HG02571 (cell line): ENCODE data around the gene TMEM51.

ENCODE experiments used
- ATAC-seq: cut with Tn5 transposase; IDR thresholded peaks from one replicate; pipeline ENCODE4 v1.9.1; 2021; ENCODE audit warnings: mild to moderate bottlenecking, moderate library complexity; ENCODE audit not compliant: unreplicated experiment

TMEM51 gene

GRCh38 chr1:15152318-15153183, 996 bp upstream of the TMEM51 start:
- ATAC-seq, result no peak

DNA sequence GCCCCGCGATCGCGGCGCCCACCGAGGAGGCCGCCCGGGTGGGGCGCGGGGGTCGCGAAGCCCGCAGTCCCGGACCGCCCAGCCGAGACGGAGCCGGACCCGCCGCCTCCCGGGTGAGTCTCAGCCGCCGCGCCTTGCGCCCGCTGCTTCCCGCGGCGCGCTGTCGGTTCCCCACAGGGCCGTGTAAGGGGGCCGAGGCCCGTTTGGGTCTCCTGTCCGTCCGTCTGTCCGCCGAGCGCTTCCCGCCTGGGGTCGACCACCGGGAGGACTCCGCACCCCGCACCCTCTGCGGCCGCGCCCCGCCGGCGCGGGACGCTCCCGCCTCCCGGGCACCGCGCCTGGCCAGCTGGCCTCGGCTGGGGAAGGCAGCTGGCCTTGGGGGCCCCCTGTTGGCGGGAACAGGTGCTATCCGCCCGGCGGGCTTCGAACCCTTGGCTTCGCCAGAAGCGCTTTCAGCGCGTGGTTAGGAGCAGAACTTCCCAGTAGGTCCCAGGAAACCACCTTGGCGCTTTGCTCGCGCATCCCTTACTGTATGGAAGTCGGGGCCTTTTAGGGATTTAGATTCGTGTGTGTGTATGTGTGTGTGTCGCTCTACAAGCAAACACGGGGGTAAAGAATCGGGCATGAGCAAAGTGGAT, 414 bp downstream of the TMEM51 start:
- ATAC-seq, result no peak

DNA sequence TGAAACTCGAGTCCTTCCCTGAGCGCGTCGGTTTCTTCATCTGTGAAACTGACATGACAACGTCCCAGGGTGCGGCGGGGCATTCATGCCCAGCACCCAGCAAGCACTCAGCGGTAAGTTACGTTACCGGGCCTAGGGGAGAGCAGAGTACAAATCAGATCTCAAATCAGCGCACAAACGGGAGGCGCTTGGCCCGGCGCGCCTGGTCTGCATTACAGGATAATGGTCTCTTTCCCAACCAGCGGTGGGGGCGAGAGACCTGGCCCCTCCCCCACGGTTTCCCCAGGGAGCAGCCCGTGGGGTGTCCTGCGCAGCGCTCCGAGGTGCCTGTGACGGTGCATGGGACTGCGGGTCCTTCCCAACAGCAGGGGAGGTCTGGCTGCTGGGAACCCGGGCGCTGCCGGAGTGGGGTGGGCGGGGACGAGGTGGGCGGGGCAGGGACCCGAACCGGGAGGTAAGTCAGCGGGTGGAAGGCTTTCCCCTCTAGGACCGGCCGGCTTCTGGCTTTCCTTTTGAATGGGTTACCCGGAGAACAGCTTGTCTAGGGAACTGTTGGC, 1.0 kb downstream of the TMEM51 start:
- no peak for ATAC-seq

GRCh38 chr1:15155191-15155590, 1.6 kb downstream of the TMEM51 start:
- no peak for ATAC-seq

DNA sequence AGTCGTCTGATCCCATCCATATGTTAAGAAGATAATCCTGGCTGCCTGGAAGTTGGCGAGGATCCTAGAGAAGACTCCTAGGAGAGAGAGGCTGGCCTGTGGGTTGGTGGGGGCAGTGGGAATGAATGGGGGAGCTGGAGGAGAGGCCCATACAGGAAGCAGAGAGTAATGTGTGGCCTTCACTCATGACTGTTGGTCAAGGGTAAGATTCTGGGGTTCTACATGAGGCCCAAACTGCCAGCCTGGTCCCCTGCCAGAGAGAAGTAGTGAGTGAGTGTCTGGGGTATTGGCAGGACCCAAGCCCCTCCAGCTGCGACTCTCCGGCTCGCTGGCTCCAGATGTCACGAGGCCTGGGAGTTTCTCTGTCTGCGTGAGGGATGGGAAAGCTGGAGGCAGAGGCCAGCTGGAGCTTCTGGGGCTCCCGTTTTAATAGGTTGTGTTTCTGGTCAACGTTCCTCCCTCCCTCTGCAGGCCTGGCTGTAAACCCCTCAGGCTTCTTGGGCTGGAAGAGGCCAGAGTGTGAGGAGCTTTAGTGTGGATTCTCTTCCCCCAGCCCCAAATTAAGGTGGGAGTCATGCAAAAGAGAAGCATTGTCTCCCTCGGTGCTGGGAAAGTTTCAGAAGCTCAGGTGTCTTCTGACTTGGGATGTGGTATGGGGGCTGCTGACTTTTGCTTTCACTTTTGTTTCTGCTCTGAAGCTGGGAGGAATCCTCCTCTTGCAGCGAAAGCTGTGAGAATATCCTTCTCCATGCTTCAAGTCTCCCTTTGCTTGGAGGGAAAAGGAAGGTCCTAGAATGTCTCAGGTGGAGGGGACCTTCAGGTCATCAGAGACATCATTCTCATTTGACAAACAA, 2.6 kb downstream of the TMEM51 start:
- no peak for ATAC-seq

DNA sequence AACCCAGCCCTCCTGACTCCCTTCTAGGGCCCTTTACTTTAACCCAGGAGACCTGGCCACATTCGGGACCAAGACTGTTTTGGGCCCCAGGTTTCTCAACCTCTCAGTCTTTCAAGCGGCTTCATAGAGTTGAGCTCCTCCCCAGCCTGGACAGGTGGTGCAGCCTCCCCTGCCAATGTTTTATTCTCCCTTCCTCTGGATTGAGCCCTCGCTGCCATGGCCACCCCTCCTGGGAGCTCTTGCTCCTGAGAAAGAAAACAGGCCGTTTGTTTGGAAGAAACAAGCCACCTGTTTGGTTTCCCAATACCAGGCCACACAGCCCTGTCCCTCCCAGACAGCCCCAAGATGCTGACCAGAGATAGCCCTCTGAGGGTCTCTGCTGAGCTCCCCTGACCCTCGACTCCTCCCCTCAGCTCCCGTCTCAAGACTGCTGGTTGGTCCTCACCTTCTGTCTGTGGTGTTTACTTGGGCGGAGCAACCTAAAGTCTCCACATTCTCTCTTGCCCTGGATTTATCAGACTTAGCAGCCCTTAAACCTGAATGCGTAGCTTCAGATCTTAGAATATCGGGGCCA, 3.3 kb downstream of the TMEM51 start:
- no peak for ATAC-seq

GRCh38 chr1:15157524-15158399, 4.2 kb downstream of the TMEM51 start:
- ATAC-seq, result no peak

DNA sequence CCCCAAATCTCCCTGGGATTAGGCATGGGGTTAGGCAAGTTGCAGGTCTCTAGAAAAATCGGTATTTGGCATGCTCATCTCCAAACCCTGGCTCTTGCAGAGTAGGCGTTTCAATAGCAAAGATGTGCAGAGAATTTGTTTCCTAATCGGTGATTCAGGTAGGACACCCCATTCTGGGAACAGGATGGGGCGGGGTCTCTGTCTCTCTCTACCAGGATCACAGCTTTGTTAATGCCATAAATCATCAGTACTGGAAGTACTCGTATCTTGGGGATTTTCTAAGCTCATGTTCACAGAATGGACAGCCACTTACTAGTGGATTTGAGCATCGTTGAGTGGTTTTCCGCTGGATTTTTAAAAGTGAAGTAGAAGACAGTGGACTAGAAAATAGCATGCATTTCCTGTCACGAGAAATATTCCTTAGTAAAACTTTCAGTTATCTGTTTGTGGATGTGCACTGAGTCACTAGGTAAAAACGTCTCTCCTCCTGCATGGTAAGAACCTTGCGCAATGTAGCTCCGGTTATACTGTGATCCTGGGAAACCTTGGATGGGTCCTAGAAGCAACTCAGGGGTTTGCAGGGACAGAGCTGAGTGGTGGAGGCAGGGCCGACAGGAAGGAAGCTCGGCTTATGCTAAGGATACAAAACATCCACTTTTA, 5.1 kb downstream of the TMEM51 start:
- no peak for ATAC-seq

- ATAC-seq, result no peak
Observed at GRCh38 chr1:15159166-15159555, 5.6 kb downstream of the TMEM51 start.

DNA sequence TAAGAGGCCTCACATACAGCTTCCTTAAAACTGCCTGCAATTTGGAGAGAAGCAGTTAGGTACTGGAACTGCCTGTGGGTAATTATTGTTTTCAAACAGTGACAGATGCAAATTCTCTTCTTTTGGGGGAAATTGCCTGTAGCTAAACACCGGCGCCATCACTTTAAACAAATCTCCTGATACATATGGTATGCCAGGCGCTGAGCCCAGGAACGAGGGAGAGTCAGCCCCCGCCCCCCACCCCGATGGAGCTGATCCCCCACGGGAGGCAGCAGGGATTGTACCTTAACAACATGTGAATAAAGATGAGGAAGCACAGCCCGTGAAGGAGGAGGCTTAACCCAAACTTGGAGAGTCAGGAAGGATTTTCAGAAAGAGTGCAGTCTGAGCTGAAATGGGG, 7.1 kb downstream of the TMEM51 start:
- ATAC-seq, result no peak

GRCh38 chr1:15167386-15167785, 13.8 kb downstream of the TMEM51 start:
- ATAC-seq, result no peak

DNA sequence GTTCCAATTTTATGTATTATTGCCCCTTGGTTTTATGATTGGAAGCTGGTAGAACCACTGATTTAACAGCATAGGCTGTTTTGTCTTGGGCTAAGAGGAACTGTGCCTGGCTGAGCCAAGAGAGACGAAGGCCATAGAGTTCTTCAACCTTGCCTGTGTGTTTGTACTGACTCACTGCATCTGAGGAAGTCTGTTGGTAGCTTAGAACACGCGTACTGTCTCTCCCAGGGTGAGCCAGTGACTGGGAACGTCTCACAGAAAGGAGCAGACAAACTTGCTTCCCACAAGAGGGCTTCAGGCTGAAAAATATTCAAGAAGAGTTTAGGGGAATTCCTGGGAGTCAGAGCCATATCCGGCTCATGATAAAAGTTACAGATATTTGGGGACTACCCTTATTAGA, 14.9 kb downstream of the TMEM51 start:
- ATAC-seq, result no peak

GRCh38 chr1:15170071-15170470, 16.5 kb downstream of the TMEM51 start:
- ATAC-seq, result no peak

- no peak for ATAC-seq
Observed at GRCh38 chr1:15171271-15171908, 17.8 kb downstream of the TMEM51 start.

DNA sequence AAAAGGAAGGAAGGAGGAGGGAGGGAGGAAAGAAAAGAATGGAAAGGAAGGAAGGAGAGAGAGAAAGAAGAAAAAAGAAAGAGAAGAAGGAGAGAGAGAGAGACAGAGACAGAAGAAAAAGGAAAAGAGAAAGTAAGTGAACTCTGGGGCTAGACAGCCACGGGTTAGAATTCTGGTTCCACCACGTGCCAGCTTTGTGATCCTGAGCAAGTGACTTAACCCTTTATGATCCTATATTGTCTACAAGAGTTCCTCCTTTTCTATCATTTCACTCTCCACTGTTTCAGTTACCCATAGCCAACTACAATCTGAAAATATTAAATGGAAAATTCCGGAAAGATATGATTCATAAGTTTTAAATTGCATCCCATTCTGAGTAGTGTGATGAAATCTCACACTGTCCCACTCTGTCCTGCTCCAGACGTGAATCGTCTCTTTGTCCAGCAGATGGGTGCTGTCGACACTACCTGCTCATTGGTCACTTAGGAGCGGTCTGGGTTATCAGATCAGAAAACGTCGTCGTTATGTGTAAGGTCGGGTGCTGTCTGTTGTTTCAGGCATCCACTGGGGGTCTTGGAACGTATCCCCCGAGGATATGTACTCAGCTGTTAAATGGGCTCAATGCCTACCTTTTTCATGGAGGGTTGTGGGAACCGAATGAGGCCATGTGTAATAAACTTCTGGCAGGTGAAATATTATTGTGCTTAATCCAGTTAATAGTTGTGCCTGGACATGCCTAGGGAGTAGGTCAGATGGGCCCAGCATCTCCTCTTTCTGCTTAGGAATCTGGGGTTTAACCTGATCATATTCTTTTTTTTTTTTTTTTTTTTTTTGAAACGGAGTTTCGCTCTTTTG, 19.1 kb downstream of the TMEM51 start:
- no peak for ATAC-seq

- no peak for ATAC-seq
Observed at GRCh38 chr1:15173863-15174614, 20.5 kb downstream of the TMEM51 start.

DNA sequence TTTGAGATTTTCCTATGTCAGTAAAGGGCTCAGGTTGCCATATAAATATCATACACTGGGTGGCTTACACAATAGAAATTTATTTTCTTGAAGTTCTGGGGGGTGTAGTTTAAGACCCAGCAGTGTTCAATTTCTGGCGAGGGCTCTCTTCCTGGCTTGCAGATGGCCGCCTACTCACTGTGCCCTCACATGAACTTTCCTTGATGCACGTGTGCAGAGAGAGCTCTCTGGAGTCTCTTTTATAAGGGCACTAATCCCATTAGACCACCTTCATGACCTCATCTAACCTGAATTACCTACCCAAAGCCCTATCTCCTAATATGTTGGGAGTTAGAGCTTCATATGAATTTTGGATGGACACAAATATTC, 21.1 kb downstream of the TMEM51 start:
- no peak for ATAC-seq
